Sigmoid colon (tissue), 7 donors: Measurements from ENCODE around the gene SEC16B. TPM values are rescaled to one million over a fixed set of nuclear protein-coding genes. Genes with fewer than 3 reads are reported as not detected.

Experiments used
- DNase-seq: peaks from one replicate; pipeline ENCODE4 v3.0.0-alpha.2; 2019
- H3K27ac ChIP-seq, 4 donors: fragments of 200-600 bp; sonication (generic); one replicate each; pipeline ENCODE4 v1.5.1; 2016 to 2019; ENCODE audit warnings: mild to moderate bottlenecking in 1 of 4
- H3K27me3 ChIP-seq, 3 donors: fragments of 200-600 bp; sonication (generic); one replicate each; pipeline ENCODE4 v1.5.1; 2019; ENCODE audit warnings: mild to moderate bottlenecking in 1 of 3
- H3K36me3 ChIP-seq, 4 donors: fragments of 200-600 bp; sonication (generic); one replicate each; pipeline ENCODE4 v1.5.1; 2016 to 2019
- H3K4me1 ChIP-seq, 4 donors: fragments of 200-600 bp; sonication (generic); one replicate each; pipeline ENCODE4 v1.5.1; 2017 to 2019
- H3K4me3 ChIP-seq, 4 donors: fragments of 200-600 bp; sonication (generic); one replicate each; pipeline ENCODE4 v1.5.1; 2017 to 2019; ENCODE audit warnings: mild to moderate bottlenecking in 2 of 4, moderate library complexity in 1 of 4
- H3K9me3 ChIP-seq, 4 donors: fragments of 200-600 bp in 3 of 4; sonication (generic) in 3 of 4; one replicate each; pipeline versions ENCODE4 v1.5.1 to v1.6.1; 2013 to 2019
- CTCF ChIP-seq, 4 experiments: fragments of 450-650 bp in 3 of 4; fragments of 200-600 bp in 1 of 4; IDR thresholded peaks; one replicate each; pipeline ENCODE4 v1.5.1; 2016 to 2019; ENCODE audit warnings: antibody characterized with exemption in 4 of 4, mild to moderate bottlenecking in 3 of 4, moderate library complexity in 2 of 4
- EP300 ChIP-seq, 4 donors: sonication (generic); formaldehyde crosslinking; IDR thresholded peaks; one replicate each; pipeline ENCODE4 v1.6.1; 2017; ENCODE audit warnings: antibody characterized with exemption in 4 of 4
- POLR2A ChIP-seq, 2 donors: fragments of 450-650 bp; IDR thresholded peaks; one replicate each; pipeline ENCODE4 v1.6.1; 2016; ENCODE audit warnings: antibody characterized with exemption in 2 of 2, mild to moderate bottlenecking in 2 of 2, moderate library complexity in 2 of 2
- POLR2AphosphoS5 ChIP-seq, 4 donors: sonication (generic); formaldehyde crosslinking; IDR thresholded peaks; one replicate each; pipeline ENCODE4 v1.6.1; 2017; ENCODE audit warnings: antibody characterized with exemption in 4 of 4
- WGBS, 2 donors: extraction: QIAGEN DNeasy Blood & Tissue Kit; methylation state at CpG; one replicate each; pipeline ENCODE4 v1.1.7; 2013; 5-methylcytosine and 5-hydroxymethylcytosine counted together
- intact Hi-C: fragments of 100-400 bp; cut with DNase I; formaldehyde crosslinking; loops from one replicate; pipeline ENCODE4 v1.15.1; 2023
- polyA plus RNA-seq, 3 donors: library from polyadenylated mRNA; stranded (reverse); fragments of 200-250 nt; gene quantifications; one replicate each; pipeline ENCODE4 v1.2.3, GENCODE V29; 2013
- total RNA-seq, 4 donors: library from RNA; depleted of rRNA; stranded (reverse); fragments of >200 nt; gene quantifications; one replicate each; pipeline ENCODE4 v1.1.0, GENCODE V29; 2016
- donor health status: healthy with polysubstance abuse.
- donor health status: Bipolar disorder and iron deficiency.
- donor health status: healthy.

Gene SEC16B
- total and polyA plus RNA-seq, 7 donors: 1.6 to 5.8 (median 3.4) TPM

- Histone ChIP-seq H3K27ac (no peak overlapping the region), H3K4me3 (no peak overlapping the region), H3K9me3 (no peaks in the 10 kb centered on the region), H3K27me3 (no peaks in the 10 kb centered on the region), H3K4me1 (no peaks in the 10 kb centered on the region), H3K36me3 (peaks cover 0 to 18% (median 0%) of the 10 kb centered on the region in 4 donors)
- TF ChIP-seq POLR2AphosphoS5 (IDR thresholded peaks at IDR 0.05): no peak
- TF ChIP-seq POLR2A (IDR thresholded peaks at IDR 0.05): no peak
- TF ChIP-seq EP300 (IDR thresholded peaks at IDR 0.05): no peak
- TF ChIP-seq CTCF (IDR thresholded peaks at IDR 0.05): no peak
- intact Hi-C loops: no loop called here
- 83 to 88% methylated on average over 5 of the region's 5 CpGs for WGBS, 2 donors
- no peak for DNase-seq
Observed at GRCh38 chr1:178005450-178005849, 35.6 kb upstream of the SEC16B start.

GRCh38 chr1:178004926-178005391 is 35.1 kb upstream of the SEC16B start:
- 80 to 81% methylated on average over 6 of the region's 6 CpGs for WGBS, 2 donors
- Histone ChIP-seq H3K27me3 (no peaks in the 10 kb centered on the region), H3K9me3 (no peaks in the 10 kb centered on the region), H3K36me3 (peaks cover 0 to 18% (median 0%) of the 10 kb centered on the region in 4 donors), H3K4me1 (no peaks in the 10 kb centered on the region), H3K27ac (no peak overlapping the region), H3K4me3 (no peak overlapping the region)
- no peak for DNase-seq
- intact Hi-C loops: no loop called here
- TF ChIP-seq CTCF (IDR thresholded peaks at IDR 0.05): no peak
- no peak for TF ChIP-seq EP300 (IDR thresholded peaks at IDR 0.05)
- TF ChIP-seq POLR2A (IDR thresholded peaks at IDR 0.05): no peak
- no peak for TF ChIP-seq POLR2AphosphoS5 (IDR thresholded peaks at IDR 0.05)

DNA sequence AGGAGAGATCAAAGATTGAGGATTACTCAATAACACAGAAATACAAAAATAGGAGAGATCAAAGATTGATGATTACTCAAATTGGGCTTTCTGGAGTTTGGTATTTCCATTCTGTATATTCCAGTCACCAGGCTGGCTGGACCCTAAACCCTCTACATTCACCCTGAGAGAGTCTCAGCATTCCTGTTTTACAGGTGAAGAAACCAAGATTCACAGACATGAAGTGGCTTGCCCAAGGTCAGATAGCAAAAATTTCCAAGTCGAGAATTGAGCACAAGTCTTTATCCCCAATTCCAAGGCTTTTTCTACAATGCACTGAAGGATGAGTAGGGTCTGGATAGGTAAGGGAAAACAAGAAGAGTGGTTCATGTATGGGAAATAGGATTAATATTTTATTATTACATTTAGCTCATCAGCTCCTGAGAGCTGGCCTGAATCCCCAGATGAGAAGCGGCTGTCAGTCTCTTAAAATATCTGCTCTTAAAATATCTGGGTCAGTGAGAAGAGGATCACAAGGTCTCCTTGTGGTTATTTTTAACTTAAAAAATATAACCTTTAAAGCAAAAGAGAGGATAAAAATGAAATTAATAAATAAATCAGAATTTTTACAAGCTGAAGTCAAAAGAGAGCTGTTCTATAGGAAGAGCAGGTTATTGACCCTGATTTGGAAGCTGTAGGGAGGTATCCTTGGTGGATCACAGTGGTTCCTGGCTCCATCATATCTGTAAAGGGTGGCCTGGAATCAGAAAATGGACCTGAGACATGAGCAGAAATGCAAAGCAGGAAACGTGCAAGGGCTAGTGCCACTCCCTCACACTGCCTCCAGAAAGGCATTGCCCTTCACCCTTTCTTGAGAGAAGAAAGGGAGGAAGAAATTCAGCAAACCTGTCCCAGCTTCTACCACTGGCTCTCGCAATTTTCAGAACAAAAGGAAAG is 29.1 kb upstream of the SEC16B start:
- H3K27ac ChIP-seq: no peak overlapping the region
- H3K4me1 ChIP-seq: no peaks in the 10 kb centered on the region
- no peak overlapping the region for H3K4me3 ChIP-seq
- WGBS, 2 donors: 78 to 88% methylated on average over 4 of the region's 4 CpGs
- no peak for TF ChIP-seq POLR2A (IDR thresholded peaks at IDR 0.05)
- TF ChIP-seq POLR2AphosphoS5 (IDR thresholded peaks at IDR 0.05): no peak
- no peak for TF ChIP-seq CTCF (IDR thresholded peaks at IDR 0.05)
- TF ChIP-seq EP300 (IDR thresholded peaks at IDR 0.05): no peak
- no peaks in the 10 kb centered on the region for H3K36me3 ChIP-seq
- no peaks in the 10 kb centered on the region for H3K9me3 ChIP-seq
- intact Hi-C loops: no loop called here
- DNase-seq: no peak
- no peaks in the 10 kb centered on the region for H3K27me3 ChIP-seq

- Histone ChIP-seq H3K4me1 (no peaks in the 10 kb centered on the region), H3K27me3 (no peaks in the 10 kb centered on the region), H3K36me3 (no peaks in the 10 kb centered on the region), H3K27ac (no peak overlapping the region), H3K9me3 (no peaks in the 10 kb centered on the region), H3K4me3 (no peak overlapping the region)
- 93 to 97% methylated on average over 5 of the region's 5 CpGs for WGBS, 2 donors
- DNase-seq: no peak
- intact Hi-C loops: no loop called here
- TF ChIP-seq CTCF (IDR thresholded peaks at IDR 0.05): no peak
- no peak for TF ChIP-seq POLR2AphosphoS5 (IDR thresholded peaks at IDR 0.05)
- TF ChIP-seq EP300 (IDR thresholded peaks at IDR 0.05): no peak
- no peak for TF ChIP-seq POLR2A (IDR thresholded peaks at IDR 0.05)
Observed at GRCh38 chr1:177996957-177997356, 27.1 kb upstream of the SEC16B start.
